GM18498 (cell line): ENCODE results near the gene BTG2.
A peak's percentile ranks its signal among the peaks of the same experiment; 100 is the strongest.

Source experiments
- ATAC-seq: cut with Tn5 transposase; IDR thresholded peaks from one replicate; pipeline ENCODE4 v1.9.1; 2021; ENCODE audit warnings: mild to moderate bottlenecking, moderate library complexity; ENCODE audit not compliant: unreplicated experiment

The BTG2 gene

GRCh38 chr1:203291201-203292096 lies 13.9 kb upstream of the BTG2 start:
- ATAC-seq = no peak

GRCh38 chr1:203295796-203296195 lies 9.5 kb upstream of the BTG2 start:
- ATAC-seq = no peak

GRCh38 chr1:203296460-203297073 lies 8.8 kb upstream of the BTG2 start:
- no peak for ATAC-seq

- ATAC-seq = peak; percentile 63
These were observed 6.2 kb upstream of the BTG2 start for GRCh38 chr1:203299169-203299568.

- peak; percentile 39 for ATAC-seq
These were observed 5.4 kb upstream of the BTG2 start for GRCh38 chr1:203299719-203300429.

GRCh38 chr1:203300441-203301330 lies 4.6 kb upstream of the BTG2 start:
- ATAC-seq = no peak

- ATAC-seq = no peak
These were observed 4.0 kb upstream of the BTG2 start for GRCh38 chr1:203301331-203301668.

GRCh38 chr1:203302456-203302855 lies 2.9 kb upstream of the BTG2 start:
- ATAC-seq = no peak

GRCh38 chr1:203302894-203303293 lies 2.4 kb upstream of the BTG2 start:
- no peak for ATAC-seq

GRCh38 chr1:203304391-203304918 lies 864 bp upstream of the BTG2 start:
- no peak for ATAC-seq

- ATAC-seq = peak; percentile 13
These were observed 430 bp downstream of the BTG2 start for GRCh38 chr1:203305809-203306088.

- ATAC-seq = no peak
These were observed 1.0 kb downstream of the BTG2 start for GRCh38 chr1:203306089-203306964.

GRCh38 chr1:203306965-203307541 lies 1.7 kb downstream of the BTG2 start:
- no peak for ATAC-seq

- no peak for ATAC-seq
These were observed 2.4 kb downstream of the BTG2 start for GRCh38 chr1:203307641-203308126.

GRCh38 chr1:203308328-203308922 lies 3.1 kb downstream of the BTG2 start:
- no peak for ATAC-seq

GRCh38 chr1:203308923-203309331 lies 3.6 kb downstream of the BTG2 start:
- ATAC-seq = no peak

GRCh38 chr1:203311368-203312301 lies 6.3 kb downstream of the BTG2 start:
- ATAC-seq = no peak
